NCI-H748 (cell line): ENCODE results near the gene CPNE4.

Experiments
- DNase-seq: peaks from one replicate; lab custom pipeline; 2025; ENCODE audit not compliant: unreplicated experiment; lab: John Stamatoyannopoulos, UW

The CPNE4 gene

DNA sequence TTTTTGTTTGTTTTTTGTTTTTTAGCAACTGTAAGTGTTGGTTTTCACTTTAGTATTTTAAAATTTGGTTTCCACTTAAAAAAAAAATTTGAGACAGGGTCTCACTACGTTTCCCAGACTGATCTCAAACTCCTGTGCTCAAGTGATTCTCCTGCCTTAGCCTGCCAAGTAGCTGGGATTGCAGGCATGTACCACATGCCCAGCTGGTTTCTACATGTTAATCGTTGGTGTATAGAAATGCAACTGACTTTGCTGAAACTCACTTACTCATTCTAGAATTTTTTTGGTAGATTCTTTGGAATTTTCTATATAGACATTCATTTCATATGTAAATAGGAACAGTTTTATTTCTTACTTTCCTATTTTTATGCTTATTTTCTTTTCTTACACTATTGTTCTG lies 287.3 kb downstream of the CPNE4 start:
- DNase-seq: no peak

DNA sequence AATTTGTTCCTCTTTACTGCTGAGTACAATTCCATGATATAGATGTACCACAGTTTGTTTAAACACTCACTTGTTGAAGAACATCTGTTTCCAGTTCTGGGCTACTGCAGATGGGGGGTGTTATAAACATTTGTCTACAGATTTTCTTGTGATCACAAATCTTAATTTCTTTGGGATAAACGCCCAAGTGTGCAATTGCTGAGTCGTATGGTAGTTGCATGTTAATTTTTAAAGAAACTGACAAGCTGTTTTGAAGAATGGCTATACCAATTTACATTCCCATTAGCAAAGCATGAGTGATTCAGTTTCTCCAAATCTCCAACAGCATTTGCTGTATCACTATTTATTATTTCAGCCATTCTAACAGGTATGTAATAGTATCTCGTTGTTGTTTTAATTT lies 290.0 kb downstream of the CPNE4 start:
- no peak for DNase-seq

DNA sequence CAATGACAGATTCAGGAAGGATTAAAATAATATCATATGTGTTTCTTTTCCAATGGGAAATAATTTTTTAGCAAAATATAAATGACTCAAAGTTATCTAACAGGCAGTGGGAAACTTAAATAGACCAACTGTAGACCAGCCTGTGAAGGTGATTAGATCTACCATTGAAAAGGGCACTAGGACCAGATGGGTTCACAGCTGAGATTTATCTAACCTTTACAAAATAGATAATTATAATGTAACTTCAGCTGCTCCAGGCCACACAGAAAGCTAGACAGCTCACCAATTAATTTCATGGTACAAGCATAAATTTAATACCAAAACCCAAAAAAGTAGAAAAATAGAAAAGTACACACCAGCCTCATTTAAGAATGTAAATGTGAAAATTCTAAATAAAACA lies 291.7 kb downstream of the CPNE4 start:
- no peak for DNase-seq

DNA sequence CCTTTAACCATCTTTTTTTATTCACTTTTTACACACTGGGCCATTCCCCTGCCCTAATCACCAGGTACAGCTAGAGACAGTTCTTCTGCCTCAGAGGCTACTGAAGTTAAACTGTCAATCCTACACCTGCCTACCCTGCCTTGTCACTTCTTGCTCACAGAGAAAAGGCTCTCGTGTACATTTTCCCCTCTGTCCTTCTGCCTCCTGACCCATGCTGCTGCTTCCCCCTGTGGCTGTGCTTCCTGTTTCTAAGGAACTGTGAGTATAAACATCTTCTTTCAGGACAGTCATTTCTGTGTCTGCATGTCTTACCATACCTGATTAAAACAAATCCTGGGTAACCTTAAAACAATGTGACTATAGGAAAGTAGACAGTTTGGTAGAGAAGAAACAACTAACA lies 295.6 kb downstream of the CPNE4 start:
- no peak for DNase-seq

DNA sequence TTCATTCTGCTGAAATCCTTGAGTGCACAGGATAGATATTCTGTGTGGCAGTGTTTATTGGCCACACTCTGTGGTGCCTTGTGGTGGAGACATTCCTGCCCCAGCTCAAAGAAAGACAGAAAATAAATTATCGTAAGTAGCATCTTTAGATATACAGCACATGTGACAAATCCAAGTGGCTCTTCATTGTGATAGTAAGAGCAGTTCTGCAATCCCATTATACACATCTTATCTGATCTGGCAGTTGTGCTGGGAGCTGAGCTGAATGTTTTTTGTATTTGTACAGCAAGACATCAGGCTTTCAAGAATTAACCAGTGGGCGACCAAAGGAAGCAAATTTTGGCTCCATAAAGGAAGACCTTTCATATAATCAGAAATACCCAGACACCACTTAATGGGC lies 296.7 kb downstream of the CPNE4 start:
- DNase-seq: no peak

DNA sequence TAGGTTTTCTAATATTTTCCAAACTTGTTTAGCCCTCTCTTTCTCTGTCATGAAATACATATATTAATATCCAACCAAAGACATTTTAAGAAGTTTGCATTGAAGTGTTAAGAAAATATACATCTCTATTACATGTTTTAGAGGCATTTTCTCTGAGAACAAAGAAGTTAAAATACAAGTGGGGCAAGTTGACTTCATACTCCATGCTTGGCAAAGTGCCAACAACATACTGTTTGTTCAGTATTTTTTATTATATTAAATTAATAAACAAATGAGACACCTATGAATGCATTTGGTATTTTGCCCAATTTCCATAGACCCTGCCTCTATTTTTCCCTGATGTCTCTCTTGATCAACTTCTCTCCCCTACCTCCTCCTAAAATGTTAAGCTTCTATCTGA lies 299.3 kb downstream of the CPNE4 start:
- no peak for DNase-seq

DNA sequence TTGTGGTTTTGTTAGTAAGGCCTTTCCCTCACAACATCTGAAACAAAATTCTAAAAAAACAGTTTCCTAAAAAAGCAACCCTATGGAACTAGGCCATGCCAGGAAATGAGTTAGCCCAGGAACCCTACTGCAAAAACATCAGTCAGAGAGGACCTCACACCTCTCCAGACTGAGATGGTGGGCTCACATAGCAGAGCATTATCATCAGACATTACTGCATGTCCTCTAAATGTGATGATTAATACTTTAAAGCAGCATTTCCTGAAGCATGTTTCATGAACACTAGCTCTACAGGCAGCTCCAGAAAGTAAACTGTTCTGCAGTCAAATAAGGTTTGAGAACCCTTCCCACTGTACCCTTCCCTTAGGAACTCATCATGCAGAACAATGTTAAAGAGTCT lies 299.7 kb downstream of the CPNE4 start:
- DNase-seq: no peak

DNA sequence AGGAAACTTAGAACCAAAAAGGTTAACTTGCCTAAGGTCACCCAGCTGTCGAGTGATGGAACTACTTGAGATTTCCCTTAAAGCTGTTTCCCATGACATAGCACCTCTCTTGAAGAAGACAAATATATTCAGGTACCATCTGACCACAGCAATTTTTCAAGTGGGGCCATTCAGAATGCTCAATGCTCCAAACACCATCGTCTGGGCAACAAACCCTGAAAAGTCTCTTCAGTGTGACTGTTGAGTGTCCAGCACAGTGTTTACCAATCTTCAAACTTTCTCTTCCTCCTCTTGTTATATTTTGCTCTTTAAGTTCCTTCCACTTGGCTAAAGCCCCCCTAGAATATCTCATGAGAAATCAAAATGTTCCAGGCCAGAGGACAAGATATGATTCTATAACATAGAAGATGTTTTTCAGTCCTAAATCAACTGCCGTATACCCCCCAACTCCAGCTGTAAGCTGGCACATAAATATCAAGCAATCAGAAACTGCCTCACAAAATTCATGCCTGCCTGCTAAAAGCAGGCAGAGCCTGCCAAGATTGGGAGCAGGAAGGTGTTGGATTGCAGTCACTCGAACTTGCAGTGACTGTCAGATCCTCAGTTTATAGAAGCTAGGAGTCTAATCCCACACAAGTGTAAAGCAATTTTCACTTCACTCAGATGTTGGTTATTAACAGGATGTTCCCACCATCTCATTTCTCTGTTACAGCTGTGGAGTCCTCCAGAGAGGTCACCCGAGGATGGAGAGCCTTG lies 301.6 kb downstream of the CPNE4 start:
- no peak for DNase-seq

DNA sequence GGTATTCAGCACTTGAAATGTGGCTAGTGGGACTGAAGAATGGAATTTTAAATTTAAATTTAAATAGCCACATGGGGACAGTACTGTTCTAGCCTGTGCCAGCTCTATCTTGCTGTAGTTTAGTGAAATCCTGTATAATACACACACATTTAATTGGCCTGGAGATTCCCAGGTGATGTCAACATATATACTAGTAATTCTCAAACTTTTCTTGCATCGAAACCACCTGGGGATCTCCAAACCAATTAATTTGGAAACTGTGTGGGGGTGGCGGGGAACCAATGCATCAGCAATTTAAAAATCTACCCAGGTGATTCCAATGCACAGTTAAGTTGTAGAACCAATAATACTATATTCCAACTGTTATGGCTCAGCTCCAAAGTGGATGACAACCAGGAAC lies 303.1 kb downstream of the CPNE4 start:
- DNase-seq: no peak

DNA sequence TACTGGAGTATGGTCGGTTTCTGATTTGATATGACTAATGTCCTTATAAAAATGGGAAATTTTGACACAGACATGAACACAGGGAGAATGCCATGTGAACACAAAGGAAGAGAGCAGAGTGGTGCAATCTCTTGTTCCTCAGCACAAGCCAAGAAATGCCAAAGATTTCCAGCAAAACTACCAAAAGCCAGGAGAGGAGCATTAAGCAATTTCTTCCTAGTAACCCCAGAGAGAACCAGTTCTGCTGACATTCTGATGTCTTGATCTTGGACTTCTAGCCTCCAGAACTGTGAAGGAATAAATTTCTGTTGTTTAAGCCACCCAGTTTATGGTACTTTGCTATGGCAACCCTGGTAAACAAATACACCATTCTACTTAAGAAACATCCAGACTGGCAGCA lies 304.2 kb downstream of the CPNE4 start:
- DNase-seq: no peak

DNA sequence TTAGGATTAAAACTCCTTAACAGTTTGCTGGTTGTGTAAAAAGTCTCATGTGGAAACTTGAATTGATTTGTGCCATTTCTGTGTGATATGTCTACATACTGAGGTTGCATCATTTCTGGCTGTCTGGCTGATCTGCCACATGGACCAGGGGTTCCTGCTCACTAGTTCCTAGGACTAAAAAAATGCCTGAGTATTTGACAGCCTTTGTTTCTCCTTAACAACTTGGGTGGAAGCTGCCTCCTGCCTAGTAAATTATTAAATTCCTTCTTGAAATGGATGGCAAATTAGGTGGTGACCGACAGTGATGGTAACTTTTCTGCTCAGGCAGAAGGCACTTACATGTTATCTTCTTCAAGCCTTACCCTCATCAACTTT lies 305.2 kb downstream of the CPNE4 start:
- no peak for DNase-seq

DNA sequence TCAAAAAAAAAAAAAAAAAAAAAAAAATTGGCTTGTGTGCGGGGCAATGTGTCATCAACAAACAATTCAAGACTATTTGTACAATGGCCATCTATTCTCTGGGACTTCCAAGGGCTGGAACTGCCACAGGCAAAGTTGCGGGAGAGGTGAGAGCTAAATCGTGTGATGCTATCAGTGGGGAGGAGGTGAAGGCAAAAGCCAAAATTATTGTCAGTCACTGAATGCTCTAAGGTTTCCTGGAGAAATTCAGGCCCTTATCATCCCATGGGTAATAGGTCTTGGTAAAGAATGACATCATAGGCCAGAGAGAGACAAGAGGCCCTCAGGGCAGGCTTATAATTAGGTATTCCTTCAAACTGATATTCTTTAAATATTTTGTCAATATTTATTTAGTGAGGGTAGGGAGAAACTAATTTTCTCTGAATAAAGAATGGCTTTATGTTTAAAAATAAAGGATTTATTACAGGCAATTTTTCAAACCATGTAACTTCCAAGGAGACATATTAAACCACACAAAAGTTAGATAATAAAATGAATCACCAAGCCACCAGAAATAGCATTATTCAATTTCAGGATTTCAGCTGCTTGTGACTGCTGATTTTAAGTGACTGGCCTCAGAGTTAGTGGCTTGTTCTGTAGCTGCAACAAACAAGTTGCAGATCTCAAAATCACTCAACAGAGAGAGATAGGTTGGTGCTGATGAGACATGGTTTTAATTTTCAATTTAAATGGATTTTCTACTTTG lies 305.7 kb downstream of the CPNE4 start:
- peak; percentile 29 for DNase-seq

DNA sequence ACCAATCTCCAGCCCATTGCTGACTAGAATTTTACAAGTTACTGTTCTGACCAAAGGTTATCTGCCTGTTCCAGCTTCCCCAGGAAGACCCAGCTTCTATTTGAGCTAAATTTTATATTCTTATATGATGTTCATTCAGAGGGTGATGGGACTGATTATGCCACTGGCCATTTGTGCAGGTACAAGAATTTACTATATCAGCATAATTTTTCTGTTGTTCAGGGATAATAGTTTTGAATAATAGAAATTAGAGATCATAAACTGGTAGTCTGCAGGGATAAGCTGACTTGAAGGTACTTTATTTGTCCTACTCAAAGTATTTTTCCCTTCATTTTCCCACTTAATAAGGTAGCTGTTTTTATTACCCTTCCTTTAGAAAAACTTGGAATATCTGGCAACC lies 309.4 kb downstream of the CPNE4 start:
- DNase-seq: no peak

DNA sequence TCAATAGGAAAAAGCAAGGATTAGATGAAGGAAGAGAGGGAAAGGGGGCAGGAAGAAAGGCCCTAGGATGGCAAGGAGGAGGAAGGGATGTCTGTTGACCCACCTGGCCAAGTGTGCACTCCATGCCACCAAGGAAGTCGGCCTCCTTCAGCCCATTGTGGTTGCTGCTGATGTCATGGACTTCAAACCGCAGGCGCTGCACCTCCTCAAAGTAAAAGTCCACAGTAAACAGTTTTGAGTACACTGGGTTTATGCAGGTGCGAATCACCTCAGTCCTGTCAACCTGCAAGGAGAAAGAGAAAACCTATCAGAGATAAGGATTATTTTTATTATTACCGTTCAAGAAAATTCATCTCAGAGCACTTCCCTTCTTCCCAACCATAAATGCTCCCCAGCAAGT lies 311.5 kb downstream of the CPNE4 start:
- no peak for DNase-seq

DNA sequence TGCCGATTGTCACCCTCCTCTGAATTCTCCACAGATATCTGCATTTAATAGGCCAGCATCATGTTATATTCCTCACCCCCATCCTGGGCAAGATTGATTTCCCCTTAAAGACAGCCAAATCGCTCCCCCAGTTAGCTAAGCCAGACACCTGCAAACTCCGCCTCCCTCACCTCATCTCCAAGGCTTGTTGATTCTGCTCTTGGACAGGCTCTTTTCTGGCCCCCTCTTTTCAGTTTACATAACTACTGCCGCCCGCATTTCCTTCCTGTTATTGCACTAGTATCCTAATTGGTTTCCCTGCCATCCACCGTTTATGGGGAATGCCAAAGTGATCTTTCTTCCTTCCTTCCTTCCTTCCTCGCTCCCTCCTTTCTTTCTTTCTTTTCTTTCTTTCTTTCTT lies 317.3 kb downstream of the CPNE4 start:
- no peak for DNase-seq

DNA sequence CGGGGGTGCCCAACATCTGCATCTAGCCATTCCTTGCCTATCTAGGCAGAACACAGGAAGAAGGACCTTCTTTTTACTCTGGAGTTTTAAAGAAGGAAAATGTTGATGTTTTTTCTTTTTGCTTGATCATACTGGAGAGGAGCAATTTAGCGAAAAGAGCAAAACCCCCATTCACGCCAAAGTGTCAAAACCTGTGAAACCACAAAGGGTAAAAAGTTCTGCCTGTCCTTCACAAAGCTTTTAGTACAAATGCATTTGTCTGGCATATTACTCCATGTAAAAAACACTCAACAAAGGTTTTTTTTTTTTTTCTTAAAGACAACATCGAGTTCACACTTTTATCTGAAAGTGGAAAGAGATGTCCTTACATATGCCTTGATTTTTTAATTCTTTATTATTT lies 317.9 kb downstream of the CPNE4 start:
- DNase-seq: no peak

DNA sequence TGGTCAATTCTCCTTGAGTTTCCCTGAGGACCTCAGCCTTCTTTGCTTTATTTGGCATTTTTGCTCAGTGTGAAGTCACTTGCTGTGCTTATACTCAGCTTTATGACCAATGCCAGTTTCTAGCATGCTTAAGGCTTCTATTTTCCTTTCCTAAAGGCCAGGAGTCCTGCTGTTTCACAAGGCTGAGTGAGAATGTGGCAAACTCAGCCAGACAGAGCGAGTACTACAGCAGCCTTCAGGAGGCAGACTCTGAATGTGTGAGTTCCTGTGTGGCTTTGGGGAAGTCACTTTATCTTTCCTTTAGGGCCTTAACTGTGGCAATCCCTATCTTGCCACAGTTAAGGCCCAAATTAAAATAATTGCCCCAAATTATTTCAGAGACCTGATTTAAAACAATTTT lies 318.8 kb downstream of the CPNE4 start:
- DNase-seq: no peak

DNA sequence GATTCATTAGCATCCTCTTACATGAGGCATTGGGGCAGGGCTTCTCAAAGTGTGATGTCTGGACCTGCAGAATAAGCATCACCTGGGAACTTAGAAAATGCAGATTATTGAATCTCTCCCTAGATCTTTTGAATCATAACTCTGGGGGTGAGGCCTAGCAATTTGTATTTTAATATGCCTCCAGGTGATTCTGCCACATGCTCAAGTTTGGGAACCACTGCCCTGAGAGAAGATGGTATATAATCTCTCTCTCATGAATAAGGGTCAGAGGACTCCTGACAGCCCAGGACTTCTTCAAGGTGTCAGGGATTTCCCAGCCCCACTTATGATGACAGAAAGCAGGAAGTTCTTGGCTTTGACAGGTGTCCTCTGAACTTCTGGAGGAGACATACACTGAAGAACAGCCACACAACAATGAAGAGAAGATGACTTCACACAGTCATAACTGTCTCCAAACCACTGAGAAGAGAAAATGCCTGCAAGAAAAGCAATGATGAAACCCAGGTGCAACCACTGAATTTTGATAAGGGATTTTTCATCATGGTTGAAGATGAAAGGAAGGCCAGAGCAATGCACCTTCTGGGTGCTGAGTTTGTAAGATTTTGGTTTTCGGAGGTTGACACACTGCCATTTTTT lies 320.1 kb downstream of the CPNE4 start:
- DNase-seq: no peak

DNA sequence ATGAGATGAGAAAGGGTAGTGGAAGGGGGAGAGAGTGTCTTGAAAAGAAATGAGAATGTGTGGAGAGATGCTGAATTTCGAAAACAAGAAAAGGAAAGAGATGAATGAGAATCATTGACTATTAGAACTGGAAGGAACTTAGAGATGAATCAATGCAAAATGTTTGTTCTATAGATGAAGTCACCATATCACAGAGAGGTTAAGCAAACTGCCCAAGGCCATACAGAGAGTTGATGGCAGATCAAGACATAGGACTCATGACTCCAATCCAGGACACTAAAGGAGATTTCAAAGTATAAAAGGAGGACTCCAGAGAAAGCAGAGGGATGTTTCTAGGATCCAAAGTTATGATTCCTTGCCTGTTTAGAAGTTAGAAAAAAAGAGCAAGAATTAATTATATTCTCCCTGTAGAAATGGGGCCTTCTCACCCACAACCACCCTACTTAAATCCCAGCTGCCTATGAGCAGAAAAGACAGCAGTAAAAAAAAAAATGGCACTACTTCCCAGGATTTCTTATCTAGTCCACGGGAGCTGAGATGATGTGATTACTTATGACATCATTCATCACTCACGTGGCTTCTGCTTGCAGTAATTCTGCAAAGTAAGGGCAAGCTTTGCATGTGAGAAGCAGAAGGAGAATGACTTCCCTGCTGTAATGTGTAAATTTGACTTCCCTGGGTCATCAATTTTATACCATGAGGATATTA lies 321.2 kb downstream of the CPNE4 start:
- no peak for DNase-seq

DNA sequence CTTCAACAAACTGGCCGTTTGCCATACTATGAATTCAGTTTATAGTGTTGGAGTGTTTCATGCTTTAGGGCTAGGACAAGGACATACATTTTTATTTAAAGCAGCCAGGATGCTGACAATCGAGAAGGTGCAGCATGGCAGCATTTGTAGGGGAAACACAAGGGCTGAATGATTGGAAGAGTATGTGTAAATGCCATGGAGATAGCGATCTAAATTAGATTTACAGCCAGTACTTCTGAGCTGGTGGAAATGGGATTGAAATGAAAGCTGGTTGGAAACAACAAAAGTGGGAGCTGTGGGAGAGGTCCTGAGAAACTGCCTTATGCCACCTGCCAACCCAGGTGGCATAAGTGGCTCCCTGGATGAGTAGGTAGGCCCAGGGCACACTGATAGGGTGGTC lies 322.2 kb downstream of the CPNE4 start:
- DNase-seq: no peak

DNA sequence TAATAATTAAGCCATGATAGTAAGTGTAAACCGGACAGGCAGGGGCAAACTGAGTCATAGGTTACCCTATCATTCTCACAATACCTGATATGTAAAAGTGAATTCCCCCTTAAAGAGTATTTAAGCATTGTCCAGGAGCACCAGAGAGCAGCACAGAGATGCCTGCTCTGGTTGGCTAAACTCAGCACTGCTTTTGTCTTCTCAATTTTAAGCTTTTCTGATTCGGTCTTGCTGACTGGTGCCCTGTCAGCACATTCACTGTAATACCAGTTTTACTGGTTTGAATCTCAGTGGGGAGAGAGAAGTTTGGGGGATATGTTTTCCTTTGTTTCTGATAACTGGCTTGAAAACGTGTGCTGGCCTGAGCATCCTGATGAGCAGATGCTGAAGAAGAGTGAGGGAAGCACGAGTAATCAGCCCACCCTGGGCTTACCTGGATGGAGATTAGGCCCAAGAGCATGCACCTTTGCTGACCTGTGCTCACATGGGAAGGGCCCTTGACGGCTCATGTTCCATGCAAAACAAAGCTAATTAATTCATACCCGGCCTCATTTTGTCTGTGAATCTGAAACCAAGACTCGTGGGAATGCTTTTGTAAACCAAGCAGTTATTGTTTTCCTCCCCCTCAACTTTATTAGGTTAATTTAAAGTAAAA lies 323.6 kb downstream of the CPNE4 start:
- DNase-seq: peak; percentile 19
